Spleen (tissue), 11 donors: ENCODE measurements around the gene PRAF2. TPM values are rescaled to one million over a fixed set of nuclear protein-coding genes. Genes with fewer than 3 reads are reported as not detected.
A peak's percentile ranks its signal among the peaks of the same experiment; 100 is the strongest.

Experiments used
- DNase-seq: peaks from one replicate; pipeline ENCODE4 v3.0.0-alpha.2; 2020
- H3K27ac ChIP-seq, 8 donors: fragments of 200-600 bp; sonication (generic) in 7 of 8; 1 replicate in 4 of 8; 2 replicates in 4 of 8; pipeline versions ENCODE4 v1.5.0 to v1.8.0; 2016 to 2021; ENCODE audit warnings: inconsistent platforms in 4 of 8, mild to moderate bottlenecking in 4 of 8, moderate library complexity in 1 of 8
- H3K27me3 ChIP-seq, 7 donors: fragments of 200-600 bp; sonication (generic) in 6 of 7; replicated peaks in 1 of 7; 1 replicate in 4 of 7; 2 replicates in 3 of 7; pipeline versions ENCODE4 v1.5.0 to v1.8.0; 2016 to 2021; ENCODE audit warnings: inconsistent platforms in 3 of 7, mild to moderate bottlenecking in 1 of 7
- H3K36me3 ChIP-seq, 6 donors: fragments of 200-600 bp; sonication (generic) in 5 of 6; 1 replicate in 4 of 6; 2 replicates in 2 of 6; pipeline versions ENCODE4 v1.5.0 to v1.8.0; 2016 to 2021; ENCODE audit warnings: inconsistent platforms in 2 of 6
- H3K4me1 ChIP-seq, 6 donors: fragments of 200-600 bp; sonication (generic) in 5 of 6; 1 replicate in 3 of 6; 2 replicates in 3 of 6; pipeline versions ENCODE4 v1.5.0 to v1.8.0; 2016 to 2021; ENCODE audit warnings: inconsistent platforms in 3 of 6
- H3K4me3 ChIP-seq, 8 donors: fragments of 200-600 bp; sonication (generic) in 7 of 8; 1 replicate in 4 of 8; 2 replicates in 4 of 8; pipeline versions ENCODE4 v1.5.0 to v1.8.0; 2016 to 2021; ENCODE audit warnings: inconsistent platforms in 4 of 8, mild to moderate bottlenecking in 4 of 8, moderate library complexity in 2 of 8
- H3K9me3 ChIP-seq, 8 donors: fragments of 200-600 bp; sonication (generic) in 7 of 8; 1 replicate in 4 of 8; 2 replicates in 4 of 8; pipeline versions ENCODE4 v1.5.0 to v1.8.0; 2016 to 2021; ENCODE audit warnings: inconsistent platforms in 4 of 8
- POLR2A ChIP-seq, 3 donors: fragments of 450-650 bp; IDR thresholded peaks; one replicate each; pipeline ENCODE4 v1.5.1; 2017; ENCODE audit warnings: antibody characterized with exemption in 3 of 3, mild to moderate bottlenecking in 1 of 3
- POLR2AphosphoS5 ChIP-seq, 3 donors: sonication (generic); formaldehyde crosslinking; IDR thresholded peaks; one replicate each; pipeline ENCODE4 v1.5.1; 2017; ENCODE audit warnings: antibody characterized with exemption in 3 of 3
- WGBS, 5 donors: extraction: QIAGEN DNeasy Blood & Tissue Kit in 3 of 5; methylation state at CpG; one replicate each; pipeline versions ENCODE4 v1.1.5 to v1.1.7; 2013 to 2018; 5-methylcytosine and 5-hydroxymethylcytosine counted together
- intact Hi-C: fragments of 100-400 bp; cut with DNase I; formaldehyde crosslinking; loops from one replicate; pipeline ENCODE4 v1.15.0; 2023; ENCODE audit warnings: low total_unique reads
- polyA plus RNA-seq, 3 donors: library from polyadenylated mRNA; stranded (reverse); fragments of 200-250 nt; gene quantifications; one replicate each; pipeline ENCODE4 v1.2.1, GENCODE V29; 2013
- small RNA-seq, 4 donors: library from RNA; depleted of rRNA; stranded (forward); fragments of <200 nt; gene quantifications; one replicate each; pipeline ENCODE3, GENCODE V24; 2016
- total RNA-seq, 7 donors: library from RNA; depleted of rRNA in 3 of 7; stranded (reverse); fragments of >200 nt in 3 of 7; fragmentation: NEBNext Ultra II Directional in 4 of 7; extraction: Animal tissue kit (Norgen Biotek cat#: 25700) in 4 of 7; gene quantifications; one replicate each; pipeline versions ENCODE4 v1.1.0 to v1.2.1, GENCODE V29; 2016 to 2021
- TF ChIP-seq, protein P1 (sequence below), 11 experiments: fragments of 200-600 bp in 7 of 11; fragments of 450-650 bp in 4 of 11; sonication (generic) in 4 of 11; IDR thresholded peaks in 8 of 11; conservative IDR thresholded peaks in 3 of 11; 1 replicate in 7 of 11; 2 replicates in 4 of 11; pipeline versions ENCODE4 v1.4.0 to v1.8.0; 2016 to 2021; ENCODE audit warnings: antibody characterized with exemption in 11 of 11, inconsistent platforms in 4 of 11, mild to moderate bottlenecking in 1 of 11
- donor health status: healthy with polysubstance abuse.
- donor health status: DM: no; HTN: no; CAD: no; lungs with moderate emphysema.
- donor health status: DM: no; HTN: no; CAD: no.
- donor health status: Bipolar disorder and iron deficiency.
- donor health status: healthy.
- donor health status: DM: no; HTN: no; CAD: no.
- donor health status: DM: yes; HTN: yes; CAD: no.

The PRAF2 gene
- total and polyA plus RNA-seq, 10 donors = 15.4 to 23.7 (median 18.3) TPM

DNA sequence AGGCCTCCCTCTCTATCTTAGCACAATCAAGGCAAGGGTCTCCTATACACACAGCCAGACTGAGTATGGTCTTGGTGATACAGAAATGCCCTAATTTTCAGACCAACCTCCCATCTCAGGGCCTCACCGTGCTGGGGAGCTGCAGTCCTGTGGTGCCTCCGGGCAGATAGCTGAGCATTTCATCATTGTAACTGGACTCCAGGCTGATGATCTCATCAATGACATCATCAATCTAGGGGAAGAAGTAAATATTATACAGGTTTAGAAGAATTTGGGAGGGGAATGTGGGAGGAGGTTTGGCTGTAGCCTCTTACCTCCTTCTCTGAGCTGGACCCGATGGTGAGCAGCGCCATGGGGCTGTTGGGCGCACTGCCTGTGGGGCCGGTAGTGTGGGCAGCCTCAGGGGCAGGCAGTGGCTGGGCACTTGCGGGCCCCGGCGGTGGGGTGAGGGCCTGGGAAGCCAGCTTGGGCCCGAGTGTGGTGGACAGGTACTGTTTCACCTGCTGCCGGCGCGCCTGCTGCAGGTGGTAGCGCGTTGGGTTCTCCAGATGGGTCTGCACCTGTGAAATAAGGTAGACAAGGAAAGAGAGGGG lies 35.8 kb downstream of the PRAF2 start:
- peaks cover 0 to 68% (median 41%) of the 10 kb centered on the region in 6 donors for H3K36me3 ChIP-seq
- intact Hi-C loops = no loop called here
- WGBS, 5 donors = 89 to 97% (median 94%) methylated on average over 8 to 15 of the region's 15 CpGs
- peaks cover 0 to 52% (median 25%) of the 10 kb centered on the region in 6 donors for H3K4me1 ChIP-seq
- DNase-seq = no peak
- peak overlapping the region in 3 of 8 donors; percentile 97 to 99 (median 97) for H3K27ac ChIP-seq
- H3K9me3 ChIP-seq = no peaks in the 10 kb centered on the region
- no peak for TF ChIP-seq POLR2A (IDR thresholded peaks at IDR 0.05)
- TF ChIP-seq, protein P1, sequence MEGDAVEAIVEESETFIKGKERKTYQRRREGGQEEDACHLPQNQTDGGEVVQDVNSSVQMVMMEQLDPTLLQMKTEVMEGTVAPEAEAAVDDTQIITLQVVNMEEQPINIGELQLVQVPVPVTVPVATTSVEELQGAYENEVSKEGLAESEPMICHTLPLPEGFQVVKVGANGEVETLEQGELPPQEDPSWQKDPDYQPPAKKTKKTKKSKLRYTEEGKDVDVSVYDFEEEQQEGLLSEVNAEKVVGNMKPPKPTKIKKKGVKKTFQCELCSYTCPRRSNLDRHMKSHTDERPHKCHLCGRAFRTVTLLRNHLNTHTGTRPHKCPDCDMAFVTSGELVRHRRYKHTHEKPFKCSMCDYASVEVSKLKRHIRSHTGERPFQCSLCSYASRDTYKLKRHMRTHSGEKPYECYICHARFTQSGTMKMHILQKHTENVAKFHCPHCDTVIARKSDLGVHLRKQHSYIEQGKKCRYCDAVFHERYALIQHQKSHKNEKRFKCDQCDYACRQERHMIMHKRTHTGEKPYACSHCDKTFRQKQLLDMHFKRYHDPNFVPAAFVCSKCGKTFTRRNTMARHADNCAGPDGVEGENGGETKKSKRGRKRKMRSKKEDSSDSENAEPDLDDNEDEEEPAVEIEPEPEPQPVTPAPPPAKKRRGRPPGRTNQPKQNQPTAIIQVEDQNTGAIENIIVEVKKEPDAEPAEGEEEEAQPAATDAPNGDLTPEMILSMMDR (IDR thresholded peaks at IDR 0.05 in 8 of 11, conservative IDR thresholded peaks at IDR 0.05 in 3 of 11) = no peak
- no peak for TF ChIP-seq POLR2AphosphoS5 (IDR thresholded peaks at IDR 0.05)
- H3K4me3 ChIP-seq = no peak overlapping the region
- H3K27me3 ChIP-seq = no peaks in the 10 kb centered on the region

DNA sequence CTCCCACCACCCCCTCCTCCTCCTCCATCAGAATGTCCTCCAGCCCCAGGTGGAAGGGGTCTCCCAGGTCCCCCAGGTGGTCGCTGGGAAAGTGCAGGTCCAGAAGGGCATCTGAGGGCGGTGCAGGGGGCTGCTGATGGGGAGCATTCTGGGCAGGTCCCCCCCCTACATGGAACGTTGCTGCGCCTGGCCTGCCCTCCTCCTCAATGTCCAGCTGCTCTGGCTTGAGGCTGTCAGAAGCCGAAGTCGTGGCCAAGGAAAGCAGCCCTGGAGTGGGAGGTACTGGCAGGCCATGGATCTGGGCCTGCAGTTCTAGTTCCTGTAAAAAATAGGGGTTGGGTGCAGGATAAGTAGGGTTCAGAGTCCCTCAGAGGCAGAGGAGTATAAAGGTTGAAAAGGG lies 43.5 kb downstream of the PRAF2 start:
- Histone ChIP-seq H3K27ac (no peak overlapping the region), H3K9me3 (no peaks in the 10 kb centered on the region), H3K36me3 (peaks cover 0 to 100% (median 46%) of the 10 kb centered on the region in 6 donors), H3K4me1 (peaks cover 0 to 16% (median 0%) of the 10 kb centered on the region in 6 donors), H3K4me3 (no peak overlapping the region), H3K27me3 (no peaks in the 10 kb centered on the region)
- intact Hi-C loops = no loop called here
- DNase-seq = no peak
- 60 to 90% (median 84%) methylated on average over 1 to 6 of the region's 6 CpGs for WGBS, 5 donors
- no peak for TF ChIP-seq POLR2A (IDR thresholded peaks at IDR 0.05)
- peak in 1 of 3 donors; percentile 14 for TF ChIP-seq POLR2AphosphoS5 (IDR thresholded peaks at IDR 0.05)
- TF ChIP-seq, protein P1 (IDR thresholded peaks at IDR 0.05 in 8 of 11, conservative IDR thresholded peaks at IDR 0.05 in 3 of 11) = no peak

DNA sequence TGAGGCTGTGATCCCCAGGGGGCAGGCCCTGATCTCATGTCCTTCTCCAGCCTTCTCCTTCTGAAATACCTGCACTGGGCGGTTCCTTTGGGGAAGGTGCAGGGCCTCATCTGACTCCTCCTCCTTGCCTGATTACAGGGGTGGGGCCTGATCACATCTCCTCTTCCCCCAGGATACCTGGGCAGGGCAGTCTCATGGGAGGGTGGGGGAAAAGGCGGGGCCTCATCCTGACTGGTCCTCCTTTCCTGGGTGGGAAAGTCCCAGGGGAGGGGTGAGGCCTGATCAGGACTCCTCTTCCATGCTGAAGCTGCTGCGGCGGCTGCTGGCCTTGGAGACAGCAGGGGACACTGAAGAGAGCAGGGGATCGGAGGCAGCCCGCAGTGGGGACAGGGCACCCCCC lies 43.9 kb downstream of the PRAF2 start:
- no peak for DNase-seq
- intact Hi-C loops = no loop called here
- no peaks in the 10 kb centered on the region for H3K9me3 ChIP-seq
- H3K4me1 ChIP-seq = peaks cover 0 to 16% (median 0%) of the 10 kb centered on the region in 6 donors
- H3K27ac ChIP-seq = no peak overlapping the region
- no peaks in the 10 kb centered on the region for H3K27me3 ChIP-seq
- TF ChIP-seq POLR2A (IDR thresholded peaks at IDR 0.05) (no peak), POLR2AphosphoS5 (IDR thresholded peaks at IDR 0.05) (no peak)
- TF ChIP-seq, protein P1 (IDR thresholded peaks at IDR 0.05 in 8 of 11, conservative IDR thresholded peaks at IDR 0.05 in 3 of 11) = no peak
- WGBS, 5 donors = 87 to 100% (median 95%) methylated on average over 1 to 6 of the region's 6 CpGs
- no peak overlapping the region for H3K4me3 ChIP-seq
- H3K36me3 ChIP-seq = peaks cover 0 to 100% (median 46%) of the 10 kb centered on the region in 6 donors

Small RNAs within 50 kb of the gene (small RNA-seq; reads per million reads assigned to genes)
- 0.14 to 0.38 (median 0.16) reads per million in 4 donors for gene RNU4-52P

Other genes with a start within 250 kb of the PRAF2 start
- gene ERAS, start 247.5 kb downstream of the PRAF2 start, total RNA-seq = under 1 TPM in 1 of 7 donors, not detected in 6; 0.79 TPM
- gene ERAS, start 247.5 kb downstream of the PRAF2 start, polyA plus RNA-seq = under 1 TPM in 2 of 3 donors, not detected in 1; 0.08 to 0.10 TPM
- gene PCSK1N, start 238.4 kb downstream of the PRAF2 start, total RNA-seq = under 1 TPM in 3 of 7 donors, not detected in 4; 0.47 to 0.74 (median 0.70) TPM
- gene PCSK1N, start 238.4 kb downstream of the PRAF2 start, polyA plus RNA-seq = under 1 TPM; 0.10 to 0.36 (median 0.11) TPM
- 10 to 100 TPM; 29.3 to 50.0 (median 38.2) TPM for gene TIMM17B, start 176.2 kb downstream of the PRAF2 start, total RNA-seq
- gene TIMM17B, start 176.2 kb downstream of the PRAF2 start, polyA plus RNA-seq = 10 to 100 TPM; 54.9 to 68.8 (median 59.1) TPM
- gene PQBP1, start 176.1 kb downstream of the PRAF2 start, total RNA-seq = 10 to 100 TPM; 53.5 to 73.6 (median 68.6) TPM
- 10 to 100 TPM; 83.8 to 97.3 (median 92.9) TPM for gene PQBP1, start 176.1 kb downstream of the PRAF2 start, polyA plus RNA-seq
- 10 to 100 TPM; 15.0 to 20.8 (median 17.4) TPM for gene SLC35A2, start 162.4 kb downstream of the PRAF2 start, total RNA-seq
- gene SLC35A2, start 162.4 kb downstream of the PRAF2 start, polyA plus RNA-seq = 1 to 10 TPM; 6.2 to 8.7 (median 8.3) TPM
- gene PIM2, start 155.0 kb downstream of the PRAF2 start, total RNA-seq = 100 to 1,000 TPM in 6 of 7 donors, 10 to 100 TPM in 1; 89.1 to 220 (median 159) TPM
- gene PIM2, start 155.0 kb downstream of the PRAF2 start, polyA plus RNA-seq = 10 to 100 TPM; 54.2 to 86.6 (median 62.4) TPM
- 10 to 100 TPM; 47.2 to 65.8 (median 58.5) TPM for gene OTUD5, start 116.4 kb downstream of the PRAF2 start, total RNA-seq
- gene OTUD5, start 116.4 kb downstream of the PRAF2 start, polyA plus RNA-seq = 10 to 100 TPM; 29.6 to 53.2 (median 46.6) TPM
- gene KCND1, start 102.2 kb downstream of the PRAF2 start, total RNA-seq = 1 to 10 TPM; 1.5 to 3.7 (median 2.2) TPM
- 1 to 10 TPM; 1.5 to 2.3 (median 2.0) TPM for gene KCND1, start 102.2 kb downstream of the PRAF2 start, polyA plus RNA-seq
- gene GRIPAP1, start 71.7 kb downstream of the PRAF2 start, total RNA-seq = 10 to 100 TPM; 48.0 to 93.6 (median 72.6) TPM
- 10 to 100 TPM; 20.0 to 42.2 (median 34.8) TPM for gene GRIPAP1, start 71.7 kb downstream of the PRAF2 start, polyA plus RNA-seq
- gene TFE3, start 30.6 kb downstream of the PRAF2 start, total RNA-seq = 10 to 100 TPM; 47.1 to 79.1 (median 64.9) TPM
- 10 to 100 TPM; 16.0 to 35.8 (median 18.7) TPM for gene TFE3, start 30.6 kb downstream of the PRAF2 start, polyA plus RNA-seq
- 1 to 10 TPM; 4.8 to 8.6 (median 7.1) TPM for gene CCDC120, start 15.0 kb downstream of the PRAF2 start, total RNA-seq
- 1 to 10 TPM; 1.1 to 2.5 (median 1.4) TPM for gene CCDC120, start 15.0 kb downstream of the PRAF2 start, polyA plus RNA-seq
- 100 to 1,000 TPM in 1 of 7 donors, 10 to 100 TPM in 6; 59.3 to 123 (median 64.7) TPM for gene WDR45, start 5.9 kb upstream of the PRAF2 start, total RNA-seq
- gene WDR45, start 5.9 kb upstream of the PRAF2 start, polyA plus RNA-seq = 100 to 1,000 TPM in 1 of 3 donors, 10 to 100 TPM in 2; 49.3 to 122 (median 95.4) TPM
- 10 to 100 TPM; 17.6 to 23.9 (median 19.2) TPM for gene GPKOW, start 49.7 kb upstream of the PRAF2 start, total RNA-seq
- gene GPKOW, start 49.7 kb upstream of the PRAF2 start, polyA plus RNA-seq = 10 to 100 TPM in 2 of 3 donors, 1 to 10 TPM in 1; 8.7 to 15.3 (median 11.6) TPM
- gene MAGIX, start 88.8 kb upstream of the PRAF2 start, total RNA-seq = 1 to 10 TPM in 6 of 7 donors, under 1 TPM in 1; 0.89 to 4.3 (median 1.5) TPM
- 1 to 10 TPM in 2 of 3 donors, under 1 TPM in 1; 0.96 to 2.1 (median 1.3) TPM for gene MAGIX, start 88.8 kb upstream of the PRAF2 start, polyA plus RNA-seq
- 100 to 1,000 TPM in 1 of 7 donors, 10 to 100 TPM in 6; 30.2 to 100 (median 52.6) TPM for gene PLP2, start 97.9 kb upstream of the PRAF2 start, total RNA-seq
- 10 to 100 TPM; 48.8 to 77.1 (median 57.4) TPM for gene PLP2, start 97.9 kb upstream of the PRAF2 start, polyA plus RNA-seq
- gene PRICKLE3, start 112.4 kb upstream of the PRAF2 start, total RNA-seq = 10 to 100 TPM; 11.3 to 29.0 (median 15.2) TPM
- 1 to 10 TPM; 3.2 to 6.2 (median 3.4) TPM for gene PRICKLE3, start 112.4 kb upstream of the PRAF2 start, polyA plus RNA-seq
- 1 to 10 TPM in 5 of 7 donors, under 1 TPM in 2; 0.52 to 3.6 (median 1.5) TPM for gene SYP, start 126.2 kb upstream of the PRAF2 start, total RNA-seq
- gene SYP, start 126.2 kb upstream of the PRAF2 start, polyA plus RNA-seq = 1 to 10 TPM in 2 of 3 donors, under 1 TPM in 1; 0.48 to 2.1 (median 1.3) TPM
- 1 to 10 TPM in 5 of 7 donors, under 1 TPM in 2; 0.63 to 2.9 (median 1.2) TPM for gene CACNA1F, start 159.3 kb upstream of the PRAF2 start, total RNA-seq
- under 1 TPM; 0.55 to 0.67 (median 0.61) TPM for gene CACNA1F, start 159.3 kb upstream of the PRAF2 start, polyA plus RNA-seq
- 10 to 100 TPM; 18.9 to 26.4 (median 21.4) TPM for gene CCDC22, start 161.5 kb upstream of the PRAF2 start, total RNA-seq
- 10 to 100 TPM; 14.9 to 19.9 (median 19.7) TPM for gene CCDC22, start 161.5 kb upstream of the PRAF2 start, polyA plus RNA-seq
- 1 to 10 TPM in 4 of 7 donors, under 1 TPM in 3; 0.26 to 3.9 (median 1.8) TPM for gene FOXP3, start 190.7 kb upstream of the PRAF2 start, total RNA-seq
- 1 to 10 TPM in 2 of 3 donors, under 1 TPM in 1; 0.58 to 1.2 (median 1.1) TPM for gene FOXP3, start 190.7 kb upstream of the PRAF2 start, polyA plus RNA-seq
- 1 to 10 TPM; 5.1 to 8.9 (median 6.3) TPM for gene PPP1R3F, start 195.8 kb upstream of the PRAF2 start, total RNA-seq
- 1 to 10 TPM; 2.2 to 3.8 (median 3.0) TPM for gene PPP1R3F, start 195.8 kb upstream of the PRAF2 start, polyA plus RNA-seq
- not detected for gene GAGE10, start 229.6 kb upstream of the PRAF2 start, total RNA-seq
- gene GAGE10, start 229.6 kb upstream of the PRAF2 start, polyA plus RNA-seq = not detected
- gene GAGE12J, start 248.0 kb upstream of the PRAF2 start, total RNA-seq = not detected
- not detected for gene GAGE12J, start 248.0 kb upstream of the PRAF2 start, polyA plus RNA-seq